GM12878 (cell line): ENCODE data around the gene CENATAC. TPM values are rescaled to one million over a fixed set of nuclear protein-coding genes. Genes with fewer than 3 reads are reported as not detected.

Source experiments
- ATAC-seq: fragments of 200-7000 bp; cut with Tn5 transposase; 3 replicates; pipeline ENCODE4 v1.9.1; 2020; ENCODE audit warnings: mild to moderate bottlenecking, moderate library complexity
- BruUV-seq: library from RNA; stranded (reverse); fragments of 400-500 nt; replicated peaks from 2 replicates; lab custom pipeline; 2021; lab: Mats Ljungman, UMichigan
- CTCF ChIA-PET: fragments of 300-600 bp; sonication (Branson Sonifier 250); formaldehyde crosslinking; extraction: SDS; loops from one replicate; lab custom pipeline; 2021; ENCODE audit warnings: inconsistent platforms; lab: Yijun Ruan, JAX
- POLR2A ChIA-PET: fragments of 350-600 bp; formaldehyde crosslinking; extraction: SDS; loops from one replicate; lab custom pipeline; 2021; ENCODE audit warnings: inconsistent platforms; lab: Charles Lee
- RAD21 ChIA-PET: fragments of 300-600 bp; sonication (Branson Sonifier 250); formaldehyde crosslinking; loops from one replicate; lab custom pipeline; 2023; ENCODE audit warnings: antibody characterized with exemption; ENCODE audit not compliant: unreplicated experiment; lab: Charles Lee
- SMC1A ChIA-PET: fragments of 300-600 bp; sonication (Branson Sonifier 250); formaldehyde crosslinking; loops from one replicate; lab custom pipeline; 2023; ENCODE audit not compliant: unreplicated experiment, uncharacterized antibody; lab: Charles Lee
- DNase-seq: peaks from one replicate; pipeline ENCODE4 v3.0.0-alpha.2; 2011; ENCODE audit warnings: low read depth, low spot score
- FAIRE-seq: peaks from 3 replicates; lab custom pipeline; 2011; peaks lifted over from hg19 to GRCh38; lab: Jason Lieb, UNC
- H2AFZ ChIP-seq: 2 replicates; pipeline ENCODE4 v1.6.0; 2011; ENCODE audit warnings: low read depth, low read length, control low read depth; ENCODE audit not compliant: control insufficient read depth
- H3K27ac ChIP-seq: 2 replicates; pipeline ENCODE4 v1.5.1; 2011; ENCODE audit warnings: control low read depth; ENCODE audit not compliant: control insufficient read depth, insufficient read depth
- H3K27me3 ChIP-seq, 2 experiments: replicated peaks in 1 of 2; 2 replicates each; pipeline versions ENCODE4 v1.6.0 to v1.6.1; 2011; ENCODE audit warnings: low read length in 1 of 2; ENCODE audit not compliant: control insufficient read depth in 2 of 2, insufficient read depth in 2 of 2
- H3K36me3 ChIP-seq, 2 experiments: 2 replicates each; pipeline ENCODE4 v1.5.1; 2011; ENCODE audit warnings: low read length in 1 of 2; ENCODE audit not compliant: control insufficient read depth in 2 of 2, insufficient read depth in 2 of 2
- H3K4me1 ChIP-seq: 2 replicates; pipeline ENCODE4 v1.6.1; 2011; ENCODE audit warnings: mild to moderate bottlenecking, low read length, moderate library complexity, mixed read lengths; ENCODE audit not compliant: control insufficient read depth, insufficient read depth
- H3K4me2 ChIP-seq: 2 replicates; pipeline ENCODE4 v1.6.0; 2011; ENCODE audit warnings: control low read depth; ENCODE audit not compliant: control insufficient read depth, insufficient read depth
- H3K4me3 ChIP-seq: fragments of 200-600 bp; sonication (generic); 2 replicates; pipeline ENCODE4 v1.5.1; 2016
- H3K79me2 ChIP-seq: 2 replicates; pipeline ENCODE4 v1.6.0; 2011; ENCODE audit warnings: low read length; ENCODE audit not compliant: control insufficient read depth, insufficient read depth
- H3K9ac ChIP-seq: 2 replicates; pipeline ENCODE4 v1.8.0; 2011; ENCODE audit warnings: low read length, control low read depth, mixed read lengths; ENCODE audit not compliant: control insufficient read depth, insufficient read depth
- H3K9me3 ChIP-seq: replicated peaks from 3 replicates; pipeline ENCODE4 v1.5.1; 2011; ENCODE audit warnings: mild to moderate bottlenecking, low read length; ENCODE audit not compliant: control insufficient read depth, insufficient read depth
- H4K20me1 ChIP-seq: 2 replicates; pipeline ENCODE4 v1.6.0; 2011; ENCODE audit not compliant: control insufficient read depth, insufficient read depth
- PAX5 ChIP-seq: IDR thresholded peaks from 2 replicates; pipeline ENCODE4 v1.6.1; 2011; ENCODE audit warnings: low read depth, low read length, borderline replicate concordance
- RFX5 ChIP-seq: IDR thresholded peaks from 2 replicates; pipeline ENCODE4 v1.6.1; 2011; ENCODE audit warnings: low read depth, low read length, improper control_type of control experiment
- SIN3A ChIP-seq: IDR thresholded peaks from 2 replicates; pipeline ENCODE4 v1.6.1; 2012; ENCODE audit warnings: low read depth, low read length, improper control_type of control experiment
- SMAD1 ChIP-seq: fragments of 450-650 bp; IDR thresholded peaks from 2 replicates; pipeline ENCODE4 v1.6.1; 2018; ENCODE audit warnings: mild to moderate bottlenecking, low read depth; ENCODE audit not compliant: partially characterized antibody
- SP1 ChIP-seq: IDR thresholded peaks from one replicate; pipeline ENCODE4 v1.6.1; 2011; ENCODE audit warnings: low read depth, low read length
- TBL1XR1 ChIP-seq: IDR thresholded peaks from 2 replicates; pipeline ENCODE4 v1.6.1; 2012; ENCODE audit warnings: low read depth, low read length, improper control_type of control experiment
- WGBS: methylation state at CpG from one replicate; pipeline ENCODE4 v1.1.6; 2016; ENCODE audit warnings: low lambda C conversion rate; ENCODE audit not compliant: insufficient replicate concordance, insufficient coverage; ENCODE audit errors: missing lambda C conversion rate; 5-methylcytosine and 5-hydroxymethylcytosine counted together
- in situ Hi-C: fragments of 300-500 bp; cut with MboI; formaldehyde crosslinking; loops from 9 replicates; pipeline ENCODE4 v1.14.3; 2018; ENCODE audit warnings: mixed read lengths
- intact Hi-C: fragments of 100-400 bp; cut with micrococcal nuclease; formaldehyde crosslinking; loops from one replicate; pipeline ENCODE4 v1.14.2; 2022; ENCODE audit not compliant: unreplicated experiment
- polyA plus RNA-seq, 11 experiments: library from polyadenylated mRNA; depleted of rRNA in 4 of 11; unstranded in 6 of 11; stranded (reverse) in 5 of 11; fragments of >200 nt; fragmentation: Nextera tagmentation in 4 of 11; fragmentation: Illumina TruSeq in 1 of 11; extraction: Ambion mirVana in 4 of 11; extraction: Trizol in 1 of 11; gene quantifications; 1 replicate in 1 of 11; 2 replicates in 10 of 11; pipeline versions ENCODE4 v1.2.1 to v1.2.3, GENCODE V29; 2011 to 2016; ENCODE audit warnings: inconsistent platforms in 2 of 11, missing spikeins in 2 of 11, low read depth in 1 of 11
- total RNA-seq, 4 experiments: library from RNA; depleted of rRNA in 3 of 4; stranded (reverse); fragments of >200 nt in 3 of 4; fragmentation: Illumina TruSeq in 1 of 4; extraction: Trizol in 1 of 4; gene quantifications; 2 replicates each; pipeline versions ENCODE4 v1.2.1 to v1.2.3, GENCODE V29; 2013 to 2021
- TF ChIP-seq, protein P1 (sequence below): fragments of 450-650 bp; formaldehyde crosslinking; IDR thresholded peaks from 2 replicates; pipeline ENCODE4 v1.4.0; 2020; ENCODE audit warnings: mild to moderate bottlenecking, moderate library complexity
- TF ChIP-seq, protein P2 (sequence below): IDR thresholded peaks from 2 replicates; pipeline ENCODE4 v1.6.1; 2012; ENCODE audit warnings: low read depth, low read length, improper control_type of control experiment
- TF ChIP-seq, protein P3 (sequence below): IDR thresholded peaks from 2 replicates; pipeline ENCODE4 v1.6.1; 2011; ENCODE audit warnings: borderline replicate concordance, low read depth, mild to moderate bottlenecking, moderate library complexity, mixed read lengths, low read length; ENCODE audit not compliant: insufficient read depth; ENCODE audit errors: extremely low read length
- TF ChIP-seq, protein P4 (sequence below): fragments of 450-650 bp; IDR thresholded peaks from 2 replicates; pipeline ENCODE4 v1.6.1; 2018; ENCODE audit warnings: borderline replicate concordance, mild to moderate bottlenecking; ENCODE audit not compliant: partially characterized antibody
- TF ChIP-seq, protein P5 (sequence below): fragments of 450-650 bp; IDR thresholded peaks from 2 replicates; pipeline ENCODE4 v1.6.1; 2016; ENCODE audit warnings: mild to moderate bottlenecking

The CENATAC gene
- total and polyA plus RNA-seq, 10 of the 15 experiments (the other 5 are each of a cell fraction or from before 2014, with no cell fraction given): 4.8 to 37.1 (median 24.1) TPM

DNA sequence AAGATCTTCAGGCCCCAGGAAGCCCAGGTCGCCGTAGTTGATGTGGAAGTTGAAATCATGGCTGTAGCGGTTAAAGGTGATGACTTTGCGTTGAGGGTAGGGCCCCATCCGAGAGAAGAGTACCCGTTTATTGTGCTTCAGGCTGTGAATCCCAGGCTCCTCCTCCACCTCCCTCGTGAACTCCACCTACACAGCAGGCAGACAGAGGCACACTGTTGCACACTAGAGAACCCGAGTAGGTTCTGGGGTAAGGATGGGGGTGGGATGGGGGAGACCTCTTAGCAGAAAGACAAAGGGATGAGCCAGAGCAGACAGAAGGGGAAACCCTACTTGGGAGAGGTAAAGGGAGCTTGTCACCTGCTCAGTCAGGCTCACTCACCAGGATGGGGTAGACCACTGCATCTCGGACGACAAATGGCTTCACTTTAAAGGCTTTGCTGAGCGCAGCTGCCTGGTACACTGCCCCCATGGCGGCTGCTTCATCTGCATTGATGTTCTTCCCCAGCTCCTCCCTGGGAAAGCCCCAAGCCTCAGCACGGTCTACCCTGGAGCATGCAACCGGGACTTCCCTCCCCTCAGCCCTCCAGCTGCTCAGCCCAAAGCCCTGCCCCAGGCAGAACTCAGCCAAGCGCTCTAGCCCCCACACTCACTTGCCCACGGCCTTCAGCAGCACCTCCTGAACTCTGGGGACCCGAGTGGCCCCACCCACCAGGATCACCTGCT, 53.7 kb downstream of the CENATAC start:
- ChIA-PET RAD21 (interaction anchor here (0.6 to 2.8 kb wide), 10 partner anchors 13 to 269 kb away, joined by 3 to 20 read pairs (median 4); partner anchors contain the start of genes HINFP, HMBS, RPS25 and SLC37A4), POLR2A (interaction anchor here (0.6 to 2.3 kb wide), 14 partner anchors 9 to 138 kb away, joined by 3 to 14 read pairs (median 5); partner anchors contain the start of genes HMBS, RPS25, SLC37A4 and TRAPPC4), CTCF (interaction anchor here (0.6 to 1.9 kb wide), 9 partner anchors 16 to 272 kb away, joined by 3 to 8 read pairs (median 4); partner anchors contain the start of genes RPS25, SLC37A4, TRAPPC4 and VPS11), SMC1A (interaction anchor here (0.6 to 1.6 kb wide), 7 partner anchors 8 to 262 kb away, joined by 3 to 6 read pairs (median 4); partner anchors contain the start of genes CENATAC, SLC37A4 and VPS11)
- DNase-seq: peak; percentile 51
- H3K4me1 ChIP-seq: peaks cover 33% of the 10 kb centered on the region
- H4K20me1 ChIP-seq: no peaks in the 10 kb centered on the region
- peaks cover 33% of the 10 kb centered on the region for H3K79me2 ChIP-seq
- ATAC-seq: peak; percentile 88
- H3K9me3 ChIP-seq: no peaks in the 10 kb centered on the region
- peaks cover 42 to 43% of the 10 kb centered on the region in 2 experiments for H3K36me3 ChIP-seq
- FAIRE-seq: peak; percentile 81
- H3K9ac ChIP-seq: peak overlapping the region; percentile 24; the same call in 1 of the 2 replicates
- H2AFZ ChIP-seq: peak overlapping the region; percentile 9; the same call in 1 of the 2 replicates
- H3K4me3 ChIP-seq: peak overlapping the region; percentile 43; the same call in 1 of the 2 replicates
- intact Hi-C loops: no loop called here
- 17% methylated on average over 17 of the region's 17 CpGs for WGBS
- BruUV-seq: TSS peak; percentile 3
- peak overlapping the region; percentile 71 for H3K27ac ChIP-seq
- H3K4me2 ChIP-seq: peak overlapping the region; percentile 61
- in situ Hi-C loops: no loop called here
- H3K27me3 ChIP-seq: no peaks in the 10 kb centered on the region
- TF ChIP-seq PAX5: peak; percentile 57; the same call in 1 of the 2 replicates
- TF ChIP-seq, protein P1, sequence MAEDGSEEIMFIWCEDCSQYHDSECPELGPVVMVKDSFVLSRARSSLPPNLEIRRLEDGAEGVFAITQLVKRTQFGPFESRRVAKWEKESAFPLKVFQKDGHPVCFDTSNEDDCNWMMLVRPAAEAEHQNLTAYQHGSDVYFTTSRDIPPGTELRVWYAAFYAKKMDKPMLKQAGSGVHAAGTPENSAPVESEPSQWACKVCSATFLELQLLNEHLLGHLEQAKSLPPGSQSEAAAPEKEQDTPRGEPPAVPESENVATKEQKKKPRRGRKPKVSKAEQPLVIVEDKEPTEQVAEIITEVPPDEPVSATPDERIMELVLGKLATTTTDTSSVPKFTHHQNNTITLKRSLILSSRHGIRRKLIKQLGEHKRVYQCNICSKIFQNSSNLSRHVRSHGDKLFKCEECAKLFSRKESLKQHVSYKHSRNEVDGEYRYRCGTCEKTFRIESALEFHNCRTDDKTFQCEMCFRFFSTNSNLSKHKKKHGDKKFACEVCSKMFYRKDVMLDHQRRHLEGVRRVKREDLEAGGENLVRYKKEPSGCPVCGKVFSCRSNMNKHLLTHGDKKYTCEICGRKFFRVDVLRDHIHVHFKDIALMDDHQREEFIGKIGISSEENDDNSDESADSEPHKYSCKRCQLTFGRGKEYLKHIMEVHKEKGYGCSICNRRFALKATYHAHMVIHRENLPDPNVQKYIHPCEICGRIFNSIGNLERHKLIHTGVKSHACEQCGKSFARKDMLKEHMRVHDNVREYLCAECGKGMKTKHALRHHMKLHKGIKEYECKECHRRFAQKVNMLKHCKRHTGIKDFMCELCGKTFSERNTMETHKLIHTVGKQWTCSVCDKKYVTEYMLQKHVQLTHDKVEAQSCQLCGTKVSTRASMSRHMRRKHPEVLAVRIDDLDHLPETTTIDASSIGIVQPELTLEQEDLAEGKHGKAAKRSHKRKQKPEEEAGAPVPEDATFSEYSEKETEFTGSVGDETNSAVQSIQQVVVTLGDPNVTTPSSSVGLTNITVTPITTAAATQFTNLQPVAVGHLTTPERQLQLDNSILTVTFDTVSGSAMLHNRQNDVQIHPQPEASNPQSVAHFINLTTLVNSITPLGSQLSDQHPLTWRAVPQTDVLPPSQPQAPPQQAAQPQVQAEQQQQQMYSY: no peak
- TF ChIP-seq, protein P2, sequence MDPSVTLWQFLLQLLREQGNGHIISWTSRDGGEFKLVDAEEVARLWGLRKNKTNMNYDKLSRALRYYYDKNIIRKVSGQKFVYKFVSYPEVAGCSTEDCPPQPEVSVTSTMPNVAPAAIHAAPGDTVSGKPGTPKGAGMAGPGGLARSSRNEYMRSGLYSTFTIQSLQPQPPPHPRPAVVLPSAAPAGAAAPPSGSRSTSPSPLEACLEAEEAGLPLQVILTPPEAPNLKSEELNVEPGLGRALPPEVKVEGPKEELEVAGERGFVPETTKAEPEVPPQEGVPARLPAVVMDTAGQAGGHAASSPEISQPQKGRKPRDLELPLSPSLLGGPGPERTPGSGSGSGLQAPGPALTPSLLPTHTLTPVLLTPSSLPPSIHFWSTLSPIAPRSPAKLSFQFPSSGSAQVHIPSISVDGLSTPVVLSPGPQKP: no peak
- TF ChIP-seq SMAD1: no peak
- no peak; the same call in 1 of the 2 replicates for TF ChIP-seq SIN3A
- no peak for TF ChIP-seq TBL1XR1
- TF ChIP-seq, protein P3, sequence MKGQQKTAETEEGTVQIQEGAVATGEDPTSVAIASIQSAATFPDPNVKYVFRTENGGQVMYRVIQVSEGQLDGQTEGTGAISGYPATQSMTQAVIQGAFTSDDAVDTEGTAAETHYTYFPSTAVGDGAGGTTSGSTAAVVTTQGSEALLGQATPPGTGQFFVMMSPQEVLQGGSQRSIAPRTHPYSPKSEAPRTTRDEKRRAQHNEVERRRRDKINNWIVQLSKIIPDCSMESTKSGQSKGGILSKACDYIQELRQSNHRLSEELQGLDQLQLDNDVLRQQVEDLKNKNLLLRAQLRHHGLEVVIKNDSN: no peak
- no peak for TF ChIP-seq SP1
- no peak for TF ChIP-seq RFX5
- TF ChIP-seq, protein P4, sequence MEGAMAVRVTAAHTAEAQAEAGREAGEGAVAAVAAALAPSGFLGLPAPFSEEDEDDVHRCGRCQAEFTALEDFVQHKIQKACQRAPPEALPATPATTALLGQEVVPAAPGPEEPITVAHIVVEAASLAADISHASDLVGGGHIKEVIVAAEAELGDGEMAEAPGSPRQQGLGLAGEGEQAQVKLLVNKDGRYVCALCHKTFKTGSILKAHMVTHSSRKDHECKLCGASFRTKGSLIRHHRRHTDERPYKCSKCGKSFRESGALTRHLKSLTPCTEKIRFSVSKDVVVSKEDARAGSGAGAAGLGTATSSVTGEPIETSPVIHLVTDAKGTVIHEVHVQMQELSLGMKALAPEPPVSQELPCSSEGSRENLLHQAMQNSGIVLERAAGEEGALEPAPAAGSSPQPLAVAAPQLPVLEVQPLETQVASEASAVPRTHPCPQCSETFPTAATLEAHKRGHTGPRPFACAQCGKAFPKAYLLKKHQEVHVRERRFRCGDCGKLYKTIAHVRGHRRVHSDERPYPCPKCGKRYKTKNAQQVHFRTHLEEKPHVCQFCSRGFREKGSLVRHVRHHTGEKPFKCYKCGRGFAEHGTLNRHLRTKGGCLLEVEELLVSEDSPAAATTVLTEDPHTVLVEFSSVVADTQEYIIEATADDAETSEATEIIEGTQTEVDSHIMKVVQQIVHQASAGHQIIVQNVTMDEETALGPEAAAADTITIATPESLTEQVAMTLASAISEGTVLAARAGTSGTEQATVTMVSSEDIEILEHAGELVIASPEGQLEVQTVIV: no peak
- TF ChIP-seq, protein P5, sequence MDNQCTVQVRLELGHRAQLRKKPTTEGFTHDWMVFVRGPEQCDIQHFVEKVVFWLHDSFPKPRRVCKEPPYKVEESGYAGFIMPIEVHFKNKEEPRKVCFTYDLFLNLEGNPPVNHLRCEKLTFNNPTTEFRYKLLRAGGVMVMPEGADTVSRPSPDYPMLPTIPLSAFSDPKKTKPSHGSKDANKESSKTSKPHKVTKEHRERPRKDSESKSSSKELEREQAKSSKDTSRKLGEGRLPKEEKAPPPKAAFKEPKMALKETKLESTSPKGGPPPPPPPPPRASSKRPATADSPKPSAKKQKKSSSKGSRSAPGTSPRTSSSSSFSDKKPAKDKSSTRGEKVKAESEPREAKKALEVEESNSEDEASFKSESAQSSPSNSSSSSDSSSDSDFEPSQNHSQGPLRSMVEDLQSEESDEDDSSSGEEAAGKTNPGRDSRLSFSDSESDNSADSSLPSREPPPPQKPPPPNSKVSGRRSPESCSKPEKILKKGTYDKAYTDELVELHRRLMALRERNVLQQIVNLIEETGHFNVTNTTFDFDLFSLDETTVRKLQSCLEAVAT: peak; percentile 43; the same call in 1 of the 2 replicates
